HG03571 (cell line): ENCODE results near the gene GHSR.

Experiments
- ATAC-seq: cut with Tn5 transposase; IDR thresholded peaks from one replicate; pipeline ENCODE4 v1.9.1; 2021; ENCODE audit not compliant: unreplicated experiment

Gene GHSR

DNA sequence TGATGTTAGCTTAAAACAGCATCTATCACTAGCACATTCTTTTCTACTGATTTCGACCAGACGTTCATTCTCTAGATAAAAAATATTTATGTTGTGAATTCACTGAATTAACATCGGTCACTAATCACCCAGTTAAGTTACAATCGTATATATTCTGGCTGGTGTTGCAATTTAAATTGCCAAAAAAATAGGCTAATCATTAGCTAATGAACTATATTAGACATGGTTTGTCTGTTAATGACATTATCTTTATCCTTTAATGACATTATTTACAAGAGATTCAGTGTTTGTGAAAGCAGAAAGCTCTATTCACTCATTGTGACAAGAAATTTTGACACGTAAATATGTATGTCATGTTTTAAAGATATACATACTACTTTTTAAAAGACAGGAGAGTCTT is 6.7 kb downstream of the GHSR start:
- no peak for ATAC-seq

DNA sequence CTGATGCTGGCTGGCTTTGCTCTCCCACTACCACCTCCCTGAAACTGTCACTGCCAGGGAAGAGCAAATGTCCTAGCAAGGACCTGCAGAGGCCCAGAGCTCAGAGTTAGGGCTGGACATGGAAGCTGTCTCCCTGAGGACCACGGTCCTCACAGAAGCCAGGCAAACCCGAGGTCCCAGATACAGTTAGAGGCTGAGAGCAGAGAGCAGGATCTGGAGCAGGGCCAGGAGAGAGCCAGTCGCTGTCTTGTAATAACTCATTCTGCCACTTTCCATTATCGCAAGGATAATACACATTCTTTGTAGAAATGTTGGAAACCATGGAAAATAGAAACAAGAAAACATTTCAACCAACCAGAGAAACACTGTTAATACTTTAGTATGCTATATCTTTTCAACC is 10.1 kb downstream of the GHSR start:
- no peak for ATAC-seq

DNA sequence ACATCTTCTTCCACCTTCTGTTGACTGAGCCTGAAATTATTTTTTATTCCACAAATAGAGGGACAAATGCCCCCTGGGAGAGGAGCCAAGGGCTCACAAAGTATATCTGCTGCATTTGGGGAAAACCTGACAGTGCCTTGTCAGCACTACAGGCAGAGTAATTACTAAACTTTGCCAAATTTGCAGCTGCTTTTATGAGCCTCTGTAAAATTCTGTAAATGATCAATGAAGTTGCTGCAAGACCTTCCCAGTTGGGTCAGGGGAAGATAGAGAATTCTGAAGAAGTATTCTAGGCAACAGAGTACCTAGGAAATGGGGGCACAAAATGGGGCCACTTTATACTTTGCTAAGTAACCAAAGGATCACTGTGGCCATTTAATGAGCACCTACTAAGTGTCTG is 10.5 kb downstream of the GHSR start:
- ATAC-seq, result no peak

DNA sequence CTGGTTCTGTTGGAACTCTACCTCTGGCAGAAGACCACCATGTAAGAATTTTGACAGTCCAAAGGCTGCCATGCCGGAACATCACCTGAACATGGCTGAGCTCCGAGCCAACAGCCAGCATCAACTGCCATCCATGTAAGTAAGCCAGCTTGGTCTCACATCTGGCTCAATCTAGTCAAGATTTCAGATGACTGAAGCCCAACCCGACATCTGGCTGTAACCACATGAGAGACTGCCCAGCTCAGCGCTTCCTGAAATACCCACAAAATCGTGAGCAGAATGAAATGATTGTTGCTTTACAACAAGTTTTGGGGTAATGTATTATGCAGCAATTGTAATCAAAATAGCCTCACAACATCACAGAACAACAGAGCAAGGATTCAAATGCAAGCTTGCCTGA is 32.9 kb downstream of the GHSR start:
- no peak for ATAC-seq

DNA sequence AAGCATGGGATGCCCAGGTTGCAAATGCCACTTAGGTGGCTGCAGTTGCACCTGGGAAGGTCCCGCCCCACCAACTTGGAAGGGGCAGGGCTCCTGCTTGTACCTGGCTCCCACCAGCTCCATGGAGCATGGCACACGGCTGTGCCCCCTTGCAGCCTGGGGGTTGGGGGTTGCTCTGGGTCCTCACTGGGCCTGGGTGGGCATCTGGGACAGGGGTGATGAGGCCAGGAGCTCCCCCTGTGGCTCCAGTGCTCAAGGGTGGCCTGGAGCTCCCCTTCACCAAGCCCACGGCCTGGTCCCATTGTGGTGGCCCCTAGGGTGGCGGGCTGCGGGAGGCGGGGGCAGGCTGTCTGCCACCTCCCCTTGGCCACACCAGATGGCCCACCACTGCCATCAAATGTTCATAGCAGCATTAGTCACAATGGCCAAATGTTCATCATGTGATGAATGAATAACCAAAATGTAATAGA is 36.7 kb downstream of the GHSR start:
- ATAC-seq, result no peak

DNA sequence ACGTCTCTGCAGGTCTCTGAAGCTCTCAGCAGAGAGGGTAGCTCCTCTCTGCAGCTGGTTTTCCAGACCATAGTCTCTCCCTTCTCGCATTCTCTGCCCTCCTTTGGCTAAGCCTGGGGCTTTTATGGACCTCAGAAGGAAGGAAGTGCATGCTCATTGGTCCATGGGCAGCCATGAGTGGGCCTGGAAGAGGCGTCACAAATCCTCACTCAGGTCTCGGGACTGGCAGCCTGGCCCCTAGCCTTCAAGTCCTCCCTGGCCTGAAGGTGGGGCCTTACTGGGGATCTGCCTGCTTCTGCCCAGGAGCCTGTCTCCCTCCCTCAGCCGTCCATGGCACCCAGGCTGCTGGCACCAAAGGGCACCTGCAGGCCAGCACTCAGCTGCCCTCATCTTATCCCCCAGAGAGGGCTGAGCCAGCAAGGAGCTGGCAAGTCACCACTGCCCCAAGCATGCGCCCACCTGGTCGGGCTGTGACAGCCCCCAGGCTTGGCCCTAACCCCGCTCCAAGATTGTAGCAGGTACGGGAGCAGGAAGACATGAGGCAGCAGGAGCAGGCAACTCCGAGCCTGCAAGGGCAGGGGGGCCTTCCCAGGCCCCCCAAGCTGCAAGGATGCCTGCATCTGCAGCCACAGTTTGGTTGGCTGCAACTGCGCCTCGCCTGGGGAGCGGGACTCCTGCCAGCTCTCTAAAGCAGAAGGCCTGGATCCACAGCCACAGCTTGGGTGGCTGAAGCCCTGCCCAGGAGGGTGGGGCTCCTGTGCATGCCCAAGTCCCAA is 37.4 kb downstream of the GHSR start:
- no peak for ATAC-seq

DNA sequence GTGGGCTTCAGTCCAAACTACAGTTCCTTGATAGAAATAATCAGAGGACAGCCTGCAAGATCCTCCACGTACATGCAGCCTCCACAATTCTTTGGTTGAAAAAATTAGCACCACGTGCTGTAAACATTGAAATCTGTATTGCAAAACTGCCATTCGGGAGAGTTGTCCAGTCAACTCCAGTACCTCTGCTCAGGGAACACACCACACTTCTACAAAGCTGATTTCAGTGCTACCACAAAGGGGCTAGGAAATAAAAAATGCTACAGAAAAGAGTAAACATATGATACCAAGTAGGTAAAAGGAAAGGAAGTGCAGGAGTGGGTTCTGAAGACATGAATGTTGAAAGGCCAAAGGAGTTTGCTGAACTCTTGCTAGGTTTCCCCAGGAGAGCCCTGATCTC is 40.4 kb downstream of the GHSR start:
- ATAC-seq, result no peak

DNA sequence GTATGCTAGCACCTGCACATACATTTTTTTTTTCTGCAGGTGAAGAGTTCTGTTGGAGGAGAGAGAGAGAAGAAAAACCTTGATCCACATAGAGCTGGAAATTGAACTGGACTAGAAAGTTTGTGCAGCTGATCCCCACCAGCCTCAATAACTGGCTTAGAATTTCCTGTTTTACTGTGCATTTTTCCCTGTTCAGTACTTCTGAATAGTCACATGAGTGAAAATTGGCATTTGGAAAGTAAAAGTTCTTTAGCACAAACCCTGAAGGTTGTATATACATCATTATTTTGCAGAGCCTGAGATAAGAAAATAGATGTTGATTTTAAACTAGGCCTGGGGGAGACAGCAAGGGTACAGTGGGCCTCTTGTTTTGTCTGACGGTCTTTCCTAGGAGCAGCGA is 42.3 kb downstream of the GHSR start:
- ATAC-seq, result no peak

DNA sequence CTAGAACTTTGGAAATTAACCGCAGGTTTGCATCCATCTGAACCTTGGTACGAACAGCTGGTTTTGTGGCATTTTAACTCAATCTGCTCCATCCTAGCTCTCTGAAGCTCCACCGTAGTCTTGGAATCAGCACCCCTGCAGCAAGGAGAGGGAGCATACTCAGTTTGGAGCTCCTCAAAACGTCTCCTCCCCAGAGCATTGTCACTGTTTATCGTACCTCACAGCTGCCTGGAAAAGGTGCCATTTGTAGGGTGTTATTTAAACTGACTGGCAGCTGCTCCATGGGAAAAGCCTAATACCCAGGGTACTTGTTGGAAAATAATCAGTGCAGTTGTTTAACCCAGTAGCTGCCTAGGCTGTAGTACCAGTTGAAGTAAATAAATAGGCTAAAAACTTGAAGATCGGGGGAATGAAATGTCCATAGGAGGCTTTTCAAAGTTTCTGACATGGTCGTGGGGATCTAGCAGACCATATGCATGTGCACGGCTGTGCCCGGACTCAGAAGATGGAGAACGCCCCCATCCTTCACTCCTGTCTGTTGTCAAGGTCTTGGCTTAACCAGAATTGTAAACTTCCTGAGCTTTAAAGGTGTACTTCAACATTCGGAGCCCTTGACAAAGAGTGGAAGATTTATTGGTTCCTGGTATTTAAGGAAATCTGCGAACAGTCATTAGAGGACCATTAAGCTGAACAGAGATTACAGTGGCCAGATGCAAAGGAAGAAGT is 43.9 kb downstream of the GHSR start:
- no peak for ATAC-seq

DNA sequence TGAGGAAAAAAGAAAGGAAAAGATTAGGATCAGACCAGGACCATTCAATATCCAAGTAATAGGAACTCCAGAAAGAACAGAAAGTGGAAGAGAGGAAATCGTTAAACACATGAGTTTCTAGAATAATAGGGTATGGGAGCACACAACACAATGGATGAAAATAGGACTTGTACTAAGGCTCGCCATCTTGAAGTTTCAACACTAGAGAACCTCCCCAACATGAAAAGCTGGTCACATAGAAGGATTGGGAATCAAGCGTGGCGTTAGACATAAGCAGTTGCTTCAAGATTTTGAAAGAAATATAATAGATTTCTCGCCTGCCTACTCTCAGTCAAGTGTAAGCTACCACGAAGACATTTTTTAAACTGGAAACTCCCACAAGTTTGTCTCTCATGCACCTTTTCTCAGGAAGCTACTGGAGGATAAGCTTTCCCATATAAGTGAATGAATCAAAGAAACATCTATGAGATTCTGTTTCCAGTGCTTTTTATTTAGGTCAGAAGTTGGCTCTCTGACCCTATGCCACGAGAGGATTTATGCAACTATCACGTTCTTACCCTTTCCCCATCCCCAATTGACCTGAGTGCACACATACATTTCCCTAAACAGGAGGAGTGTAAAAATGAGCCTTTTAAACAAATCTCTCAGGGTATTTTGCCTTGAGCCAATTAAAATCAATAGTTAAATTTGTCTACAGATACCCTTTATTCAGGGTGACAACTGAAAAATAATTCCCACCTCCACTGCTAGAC is 45.2 kb downstream of the GHSR start:
- ATAC-seq, result no peak

DNA sequence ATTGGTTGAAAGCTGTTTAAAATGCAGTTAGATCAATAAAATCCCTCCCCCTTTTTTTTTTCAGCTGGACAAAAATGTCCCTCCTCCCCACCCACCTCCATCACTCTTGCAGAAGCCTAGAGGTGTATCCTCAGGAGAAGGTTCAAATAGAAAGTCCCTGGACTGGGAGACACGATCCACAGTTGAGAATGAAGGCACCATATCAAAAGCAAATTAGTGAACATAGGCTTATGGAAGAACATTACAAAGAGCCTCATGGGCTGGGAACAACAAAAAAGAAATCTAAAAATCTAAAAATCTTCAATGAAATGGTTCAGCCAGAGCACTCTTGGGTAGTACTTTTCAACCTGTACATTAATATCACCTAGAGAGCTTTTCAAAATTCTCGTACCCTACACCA is 46.2 kb downstream of the GHSR start:
- no peak for ATAC-seq

DNA sequence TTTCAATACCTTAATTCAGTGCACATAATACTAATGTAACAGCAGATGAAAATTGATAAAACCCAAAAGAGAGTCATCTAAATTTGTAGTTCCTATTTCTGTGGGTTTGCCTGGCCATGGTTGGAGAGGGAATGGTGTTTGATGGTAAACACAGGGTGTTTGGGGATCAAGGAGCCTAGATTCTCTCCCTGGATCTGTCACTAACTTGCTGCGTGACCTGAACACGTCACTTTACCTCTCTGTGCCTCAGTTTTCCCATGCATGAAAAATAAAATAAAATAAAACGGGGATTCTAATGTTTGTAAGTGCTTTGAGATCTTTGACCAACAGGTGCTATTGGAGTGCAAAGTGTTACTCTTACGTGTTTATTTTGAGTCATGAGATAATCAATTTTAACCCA is 49.8 kb downstream of the GHSR start:
- ATAC-seq, result no peak

DNA sequence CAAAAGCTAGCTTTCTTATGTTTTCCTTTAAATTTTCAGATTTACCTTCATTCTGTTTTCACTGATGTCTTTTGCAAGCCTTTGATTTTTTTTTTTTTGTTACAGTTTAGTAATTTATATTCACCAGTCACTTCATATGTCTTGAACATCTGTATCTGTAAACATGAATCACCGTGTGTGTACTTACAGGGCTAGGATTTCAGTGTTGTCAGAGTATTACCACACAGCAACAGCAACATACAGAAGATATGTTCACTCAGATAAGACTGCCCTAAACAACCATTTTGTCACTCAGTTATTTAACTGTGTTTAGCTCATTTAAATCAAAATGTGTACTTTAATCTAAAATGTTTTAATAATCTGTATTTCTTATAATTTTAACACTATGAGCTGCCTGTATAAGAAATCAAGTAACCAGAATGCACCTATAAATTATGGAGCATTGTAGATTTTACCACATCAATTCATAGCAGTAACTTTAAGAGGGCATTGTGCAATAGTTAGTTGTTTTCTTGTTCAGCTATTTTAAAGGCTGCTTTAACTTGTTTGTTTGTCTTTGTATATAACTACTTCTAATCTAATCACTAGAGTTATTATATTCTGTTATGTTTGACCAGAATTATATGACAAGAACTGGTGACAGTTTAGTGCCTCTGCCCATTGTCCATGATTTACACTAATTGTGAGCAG is 50.4 kb downstream of the GHSR start:
- no peak for ATAC-seq

DNA sequence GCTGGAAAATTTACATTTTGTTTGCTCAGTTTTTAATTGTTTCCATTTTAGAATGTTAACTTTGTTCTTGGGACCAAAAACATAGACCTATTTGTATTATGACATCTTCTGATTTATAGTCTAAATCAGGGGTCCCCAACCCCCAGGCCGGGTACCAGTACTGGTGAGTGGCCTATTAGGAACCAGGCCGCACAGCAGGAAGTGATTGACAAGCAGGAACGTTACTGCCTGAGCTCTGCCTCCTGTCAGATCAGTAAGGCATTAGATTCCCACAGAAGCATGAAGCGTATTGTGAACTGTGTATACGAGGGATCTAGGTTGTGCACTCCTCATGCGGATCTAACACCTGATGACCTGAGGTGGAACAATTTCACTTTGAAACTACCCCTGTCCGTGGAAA is 51.9 kb downstream of the GHSR start:
- ATAC-seq, result no peak

DNA sequence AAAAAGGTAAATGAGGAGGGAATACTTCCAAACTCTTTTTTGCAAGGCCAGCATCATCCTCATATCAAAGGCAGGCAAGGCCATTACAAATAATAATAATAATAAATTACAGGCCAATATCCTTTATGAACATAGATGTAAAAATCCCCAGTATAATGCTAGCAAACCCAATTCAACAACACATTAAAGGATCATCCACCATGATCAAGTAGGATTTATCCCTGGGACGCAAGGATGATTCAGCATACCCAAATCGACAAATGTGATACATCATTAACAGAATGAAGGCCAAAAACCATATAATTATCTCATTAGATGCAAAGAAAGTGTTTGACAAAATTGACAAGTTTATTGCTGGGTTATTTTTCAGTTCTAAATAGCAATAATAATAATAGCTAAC is 53.6 kb downstream of the GHSR start:
- no peak for ATAC-seq
